NCI-H2196 (cell line): Measurements from ENCODE around the gene CORO1A.
"Not testable (repeated sequence)": the region's sequence is repeated elsewhere in the genome, so short reads cannot be mapped to it uniquely, and the experiment has no call there.

Experiments used
- DNase-seq: peaks from one replicate; lab custom pipeline; 2025; ENCODE audit not compliant: unreplicated experiment; lab: John Stamatoyannopoulos, UW

Gene CORO1A

DNA sequence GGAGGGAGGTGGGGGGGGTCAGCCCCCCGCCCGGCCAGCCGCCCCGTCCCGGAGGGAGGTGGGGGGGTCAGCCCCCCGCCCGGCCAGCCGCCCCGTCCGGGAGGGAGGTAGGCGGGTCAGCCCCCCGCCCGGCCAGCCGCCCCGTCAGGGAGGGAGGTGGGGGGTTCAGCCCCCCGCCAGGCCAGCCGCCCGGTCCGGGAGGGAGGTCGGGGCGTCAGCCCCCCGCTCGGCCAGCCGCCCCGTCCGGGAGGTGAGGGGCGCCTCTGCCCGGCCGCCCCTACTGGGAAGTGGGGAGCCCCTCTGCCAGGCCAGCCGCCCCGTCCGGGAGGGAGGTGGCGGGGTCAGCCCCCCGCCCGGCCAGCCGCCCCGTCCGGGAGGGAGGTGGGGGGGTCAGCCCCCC lies 14.0 kb upstream of the CORO1A start:
- DNase-seq: not testable (repeated sequence)

DNA sequence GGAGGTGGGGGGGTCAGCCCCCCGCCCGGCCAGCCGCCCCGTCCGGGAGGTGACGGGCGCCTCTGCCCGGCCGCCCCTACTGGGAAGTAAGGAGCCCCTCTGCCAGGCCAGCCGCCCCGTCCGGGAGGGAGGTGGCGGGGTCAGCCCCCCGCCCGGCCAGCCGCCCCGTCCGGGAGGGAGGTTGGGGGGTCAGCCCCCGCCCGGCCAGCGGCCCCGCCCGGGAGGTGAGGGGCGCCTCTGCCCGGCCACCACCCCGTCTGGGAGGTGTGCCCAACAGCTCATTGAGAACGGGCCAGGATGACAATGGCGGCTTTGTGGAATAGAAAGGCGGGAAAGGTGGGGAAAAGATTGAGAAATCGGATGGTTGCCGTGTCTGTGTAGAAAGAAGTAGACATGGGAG lies 13.3 kb upstream of the CORO1A start:
- not testable (repeated sequence) for DNase-seq

DNA sequence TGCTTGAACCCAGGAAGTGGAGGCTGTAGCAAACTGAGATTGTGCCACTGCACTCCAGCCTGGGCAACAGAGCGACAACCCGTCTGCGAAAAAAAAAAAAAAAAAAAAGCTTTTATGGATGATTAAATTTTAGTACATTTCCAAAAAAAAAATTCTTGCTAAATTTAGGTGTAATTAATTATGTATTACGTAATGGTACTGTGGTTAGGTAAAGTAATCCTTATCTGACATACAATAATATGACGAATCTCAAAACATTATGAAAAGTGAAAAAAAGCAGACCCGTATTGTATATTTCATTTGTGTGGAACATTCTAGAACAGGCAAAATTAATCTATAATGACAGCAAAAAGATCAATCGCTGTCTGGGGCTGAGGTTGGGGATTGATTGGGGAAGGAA lies 10.3 kb upstream of the CORO1A start:
- no peak for DNase-seq

DNA sequence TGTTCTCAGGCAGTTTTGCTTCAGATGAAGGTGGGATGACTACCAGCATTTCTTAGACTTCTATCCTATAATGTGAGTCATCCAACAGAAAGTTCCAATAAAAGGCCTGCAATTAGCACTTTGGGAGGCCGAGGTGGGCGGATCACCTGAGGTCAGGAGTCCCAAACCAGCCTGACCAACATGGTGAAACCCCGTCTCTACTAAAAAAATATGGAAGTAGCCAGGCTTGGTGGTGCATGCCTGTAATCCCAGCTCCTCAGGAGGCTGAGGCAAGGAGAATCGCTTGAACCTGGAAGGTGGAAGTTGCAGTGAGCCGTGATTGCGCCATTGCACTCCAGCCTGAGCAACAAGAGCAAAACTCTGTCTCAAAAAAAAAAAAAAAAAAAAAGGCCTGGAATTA lies 6.5 kb upstream of the CORO1A start:
- DNase-seq: not testable (repeated sequence)

DNA sequence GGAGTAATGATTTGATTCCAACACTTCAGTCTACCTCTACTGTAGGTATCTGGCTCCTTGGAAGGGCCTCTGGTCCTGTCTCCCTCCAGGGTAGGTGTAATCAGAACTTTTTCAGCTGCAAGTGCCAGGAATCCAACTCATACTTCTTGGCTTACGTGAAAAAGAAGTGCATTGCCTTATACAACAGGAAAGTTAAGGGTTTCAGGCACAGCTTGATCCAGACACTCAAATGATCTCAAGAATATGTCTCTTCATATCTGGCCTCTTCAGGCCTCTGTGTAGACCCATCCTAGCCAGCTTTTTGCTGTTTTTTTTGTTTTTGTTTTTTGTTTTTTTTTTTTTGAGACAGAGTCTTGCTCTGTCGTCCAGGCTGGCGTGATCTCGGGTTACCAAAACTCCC lies 4.2 kb upstream of the CORO1A start:
- no peak for DNase-seq

DNA sequence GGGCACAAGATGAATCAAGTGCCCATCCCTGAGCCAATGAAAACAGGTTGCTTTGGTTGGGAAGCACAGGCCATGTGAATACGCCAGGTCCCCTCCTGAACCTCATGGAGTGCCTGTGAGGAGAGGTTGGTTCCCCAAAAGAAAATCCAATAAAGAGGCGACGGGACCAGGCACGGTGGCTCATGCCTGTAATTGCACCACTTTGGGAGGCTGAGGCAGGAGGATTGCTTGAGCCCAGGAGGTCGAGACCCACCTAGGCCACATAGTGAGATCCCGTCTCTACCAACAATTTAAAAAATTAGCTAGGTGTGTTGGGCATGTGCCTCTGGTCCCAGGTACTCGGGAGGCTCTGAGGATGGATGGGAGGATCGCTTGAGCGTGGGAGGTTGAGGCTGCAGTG lies 3.5 kb upstream of the CORO1A start:
- DNase-seq: no peak

DNA sequence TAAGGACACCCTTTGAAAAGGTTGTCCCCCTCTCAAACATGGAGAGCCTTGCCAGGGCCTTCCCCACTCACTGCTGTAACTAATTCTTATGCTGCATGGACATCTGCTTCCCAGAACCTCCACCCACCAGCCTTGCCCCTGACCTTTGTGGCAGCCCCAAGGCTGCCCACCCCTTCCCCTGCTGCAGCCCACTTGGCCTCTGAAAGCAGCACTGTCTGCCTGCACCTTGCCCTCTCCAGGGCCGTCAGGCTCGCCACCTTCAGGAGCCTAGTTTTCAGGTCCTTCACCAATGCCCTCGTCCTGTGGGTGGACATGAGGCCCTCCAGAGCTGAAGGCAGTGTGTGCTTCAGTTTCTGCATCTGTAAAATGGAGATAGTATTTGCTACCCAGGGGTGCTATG lies 2.7 kb upstream of the CORO1A start:
- no peak for DNase-seq

DNA sequence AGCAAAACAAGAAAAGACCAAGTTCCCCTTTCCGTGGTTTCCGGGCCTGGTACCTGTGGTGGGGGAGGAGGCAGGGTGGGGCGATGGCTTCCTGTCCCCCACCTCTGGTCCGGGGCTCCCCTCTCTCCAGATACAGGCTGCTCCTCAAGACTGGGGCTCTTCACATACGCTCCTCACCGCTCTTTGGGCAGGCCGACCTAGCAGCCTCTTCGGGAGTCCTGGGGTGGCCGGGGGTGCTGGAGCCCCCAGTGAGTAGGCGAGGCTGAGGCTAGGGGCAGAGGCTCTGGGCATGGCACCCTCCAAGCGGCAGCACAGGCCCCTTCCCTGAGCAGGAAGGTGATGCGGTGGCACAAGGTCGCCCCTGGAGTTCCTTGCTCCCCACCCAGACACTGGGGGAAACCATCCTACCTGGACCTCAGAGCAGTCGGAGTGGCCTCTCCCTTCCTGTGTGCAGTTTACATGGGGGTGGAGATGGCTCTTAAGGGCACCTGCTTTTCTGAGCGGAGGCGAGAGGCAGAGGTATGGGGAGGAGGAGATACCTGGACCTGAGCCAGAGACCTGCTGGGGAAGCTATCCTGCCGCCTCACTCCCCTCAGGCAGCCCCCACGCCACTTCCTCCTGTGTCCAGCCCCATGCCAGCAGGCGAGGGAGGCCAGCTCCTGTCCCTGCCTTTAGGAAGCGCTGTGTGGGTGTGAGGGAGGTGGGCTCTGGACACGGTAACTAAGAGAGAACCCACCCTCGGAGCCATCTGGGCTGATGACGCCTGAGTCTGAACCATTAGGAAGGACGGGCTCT lies 891 bp downstream of the CORO1A start:
- DNase-seq: peak; percentile 63

DNA sequence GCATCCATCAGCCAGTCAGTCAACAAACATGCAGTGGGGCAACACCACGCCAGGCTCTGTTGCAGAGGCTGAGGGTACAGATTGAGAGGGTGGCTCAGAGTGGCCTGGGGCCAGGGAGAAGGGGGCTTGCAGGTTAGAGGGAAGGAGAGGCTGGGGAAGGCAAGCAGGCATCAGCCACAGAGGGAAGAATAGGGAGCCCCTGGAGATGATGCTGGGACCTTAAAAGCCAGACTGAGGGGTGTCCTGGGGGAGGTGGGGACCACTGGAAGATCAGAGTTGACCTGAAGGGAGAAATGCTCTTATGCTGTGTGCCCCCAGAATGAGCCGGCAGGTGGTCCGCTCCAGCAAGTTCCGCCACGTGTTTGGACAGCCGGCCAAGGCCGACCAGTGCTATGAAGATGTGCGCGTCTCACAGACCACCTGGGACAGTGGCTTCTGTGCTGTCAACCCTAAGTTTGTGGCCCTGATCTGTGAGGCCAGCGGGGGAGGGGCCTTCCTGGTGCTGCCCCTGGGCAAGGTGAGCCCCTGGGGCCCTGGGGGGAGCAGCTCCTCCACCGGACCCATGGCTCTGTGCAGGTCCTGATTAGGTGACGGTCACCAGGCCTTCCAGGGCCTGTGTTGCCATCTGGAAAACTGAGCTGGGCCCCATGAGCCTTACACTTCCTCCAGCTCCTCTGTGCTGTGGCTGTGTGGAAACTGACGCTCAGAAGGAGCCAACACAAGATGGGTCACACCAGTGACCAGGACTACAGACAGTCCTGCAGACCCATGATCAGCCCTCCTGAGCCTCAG lies 1.7 kb downstream of the CORO1A start:
- DNase-seq: no peak

DNA sequence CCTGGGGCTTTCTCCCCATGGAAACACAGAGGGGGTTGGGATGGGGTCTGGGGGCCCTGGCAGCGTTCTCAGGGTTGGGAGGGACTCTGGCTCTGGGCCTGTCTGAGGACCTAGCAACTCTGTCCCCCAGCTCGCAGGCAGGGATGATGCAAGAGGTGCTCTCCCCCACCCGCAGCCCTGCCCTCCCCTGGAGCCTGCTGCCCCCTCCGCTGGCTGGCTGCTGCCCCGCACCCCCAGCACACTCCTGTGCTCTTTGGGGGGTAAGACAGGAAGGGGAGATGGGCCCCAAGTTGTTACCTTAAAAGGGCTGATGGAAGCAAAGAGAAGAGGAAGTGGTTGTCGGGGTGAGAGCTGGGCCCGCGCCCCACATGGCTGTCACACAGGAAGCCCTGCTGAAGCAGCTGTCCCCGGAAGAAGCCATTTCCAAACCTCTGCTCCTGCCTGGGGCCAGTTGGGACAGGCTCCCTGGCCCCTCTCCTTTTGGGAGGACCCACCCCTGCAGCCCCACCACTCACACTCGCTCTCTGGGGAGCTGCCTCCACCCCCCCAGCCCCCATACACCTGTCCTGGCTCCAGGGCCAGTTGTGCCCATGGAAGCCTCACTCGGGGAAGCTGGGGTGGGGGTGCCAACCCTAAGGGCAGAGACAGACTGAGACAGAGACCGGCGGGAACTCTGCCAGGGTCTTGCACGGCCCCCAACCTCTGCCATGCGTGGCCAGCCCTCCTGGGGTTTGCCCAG lies 2.5 kb downstream of the CORO1A start:
- no peak for DNase-seq

DNA sequence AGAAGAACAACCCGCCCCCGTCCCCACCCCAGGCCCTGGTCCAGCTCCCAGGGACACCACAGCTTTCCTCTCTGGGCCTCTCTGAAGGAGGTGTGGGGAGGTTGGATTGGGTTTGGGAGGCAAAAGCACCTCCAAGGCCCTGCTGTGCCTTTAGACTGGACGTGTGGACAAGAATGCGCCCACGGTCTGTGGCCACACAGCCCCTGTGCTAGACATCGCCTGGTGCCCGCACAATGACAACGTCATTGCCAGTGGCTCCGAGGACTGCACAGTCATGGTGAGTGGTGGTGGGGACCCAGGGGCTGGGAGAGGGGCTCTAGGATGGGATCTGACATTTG lies 3.0 kb downstream of the CORO1A start:
- DNase-seq: no peak

DNA sequence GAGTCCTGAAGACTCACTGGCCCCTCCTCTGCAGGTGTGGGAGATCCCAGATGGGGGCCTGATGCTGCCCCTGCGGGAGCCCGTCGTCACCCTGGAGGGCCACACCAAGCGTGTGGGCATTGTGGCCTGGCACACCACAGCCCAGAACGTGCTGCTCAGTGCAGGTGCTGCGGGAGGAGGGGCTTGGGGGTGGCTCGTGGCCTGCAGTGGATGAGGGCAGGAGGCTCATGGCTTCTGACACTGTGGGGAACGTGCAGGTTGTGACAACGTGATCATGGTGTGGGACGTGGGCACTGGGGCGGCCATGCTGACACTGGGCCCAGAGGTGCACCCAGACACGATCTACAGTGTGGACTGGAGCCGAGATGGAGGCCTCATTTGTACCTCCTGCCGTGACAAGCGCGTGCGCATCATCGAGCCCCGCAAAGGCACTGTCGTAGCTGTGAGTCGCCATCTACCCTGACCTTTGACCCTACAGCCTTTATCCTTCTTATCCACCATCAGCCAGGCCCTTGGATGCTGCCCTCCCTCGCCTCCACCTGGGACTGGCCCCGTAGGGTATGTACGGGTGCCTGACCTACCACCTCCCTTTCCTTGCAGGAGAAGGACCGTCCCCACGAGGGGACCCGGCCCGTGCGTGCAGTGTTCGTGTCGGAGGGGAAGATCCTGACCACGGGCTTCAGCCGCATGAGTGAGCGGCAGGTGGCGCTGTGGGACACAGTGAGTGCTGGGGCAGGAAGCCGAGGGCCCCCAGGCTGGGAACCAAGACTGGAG lies 3.6 kb downstream of the CORO1A start:
- DNase-seq: peak; percentile 17

DNA sequence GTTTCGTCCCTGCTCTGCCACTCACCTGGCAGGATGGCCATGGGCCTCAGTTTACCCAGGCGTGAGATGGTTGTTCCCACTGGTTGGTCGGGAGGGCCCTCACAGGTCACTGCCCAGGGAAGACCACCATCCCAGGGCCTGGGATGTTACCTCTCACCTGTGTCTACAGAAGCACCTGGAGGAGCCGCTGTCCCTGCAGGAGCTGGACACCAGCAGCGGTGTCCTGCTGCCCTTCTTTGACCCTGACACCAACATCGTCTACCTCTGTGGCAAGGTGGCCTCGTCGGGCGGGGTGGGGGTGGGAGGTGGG lies 4.1 kb downstream of the CORO1A start:
- DNase-seq: no peak

DNA sequence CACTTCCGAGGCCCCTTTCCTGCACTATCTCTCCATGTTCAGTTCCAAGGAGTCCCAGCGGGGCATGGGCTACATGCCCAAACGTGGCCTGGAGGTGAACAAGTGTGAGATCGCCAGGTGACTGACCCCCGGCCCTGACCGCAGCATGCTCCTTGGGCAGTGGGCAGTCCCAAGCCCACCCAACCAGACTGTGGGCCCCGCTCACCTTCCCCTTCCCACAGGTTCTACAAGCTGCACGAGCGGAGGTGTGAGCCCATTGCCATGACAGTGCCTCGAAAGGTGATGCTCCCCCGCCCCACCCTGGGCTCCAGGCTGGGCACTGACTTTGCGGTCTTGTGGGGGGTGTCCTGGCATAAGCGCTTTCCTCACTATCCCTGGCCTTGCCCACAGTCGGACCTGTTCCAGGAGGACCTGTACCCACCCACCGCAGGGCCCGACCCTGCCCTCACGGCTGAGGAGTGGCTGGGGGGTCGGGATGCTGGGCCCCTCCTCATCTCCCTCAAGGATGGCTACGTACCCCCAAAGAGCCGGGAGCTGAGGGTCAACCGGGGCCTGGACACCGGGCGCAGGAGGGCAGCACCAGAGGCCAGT lies 4.7 kb downstream of the CORO1A start:
- no peak for DNase-seq

DNA sequence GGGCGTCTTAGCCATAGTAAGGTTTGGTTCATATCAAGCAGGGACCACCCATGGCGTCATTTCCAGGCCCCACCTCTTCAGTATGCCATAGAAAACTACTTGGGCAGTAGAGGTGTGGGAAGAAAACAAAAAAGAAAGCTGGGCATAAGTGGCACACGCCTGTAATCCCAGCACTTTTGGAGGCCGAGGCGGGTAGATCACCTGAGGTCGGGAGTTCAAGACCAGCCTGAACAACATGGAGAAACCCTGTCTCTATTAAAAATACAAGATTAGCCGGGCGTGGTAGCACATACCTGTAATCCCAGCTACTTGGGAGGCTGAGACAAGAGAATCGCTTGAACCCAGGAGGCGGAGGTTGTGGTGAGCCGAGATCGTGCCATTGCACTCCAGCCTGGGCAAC lies 7.8 kb downstream of the CORO1A start:
- DNase-seq: not testable (repeated sequence)

DNA sequence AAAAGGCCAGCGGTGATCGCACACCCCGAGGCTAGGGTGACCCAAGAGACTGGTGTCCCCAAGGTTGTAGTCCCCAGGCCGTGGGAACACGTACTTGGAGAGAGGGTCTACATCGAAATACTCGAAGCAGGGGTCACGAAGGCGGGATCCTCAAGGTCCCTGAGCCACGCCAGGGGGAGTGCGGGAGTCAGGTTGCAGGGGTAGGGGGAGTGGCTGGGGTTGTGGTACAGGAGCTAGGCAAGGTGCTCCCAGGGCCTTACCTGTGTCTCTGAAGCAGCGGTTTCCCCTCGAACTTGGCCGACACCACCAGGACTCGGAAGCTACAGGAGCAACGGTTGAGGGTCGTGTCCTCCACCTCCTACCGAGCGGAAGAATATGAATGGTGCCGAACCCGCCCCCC lies 9.7 kb downstream of the CORO1A start:
- not testable (repeated sequence) for DNase-seq

DNA sequence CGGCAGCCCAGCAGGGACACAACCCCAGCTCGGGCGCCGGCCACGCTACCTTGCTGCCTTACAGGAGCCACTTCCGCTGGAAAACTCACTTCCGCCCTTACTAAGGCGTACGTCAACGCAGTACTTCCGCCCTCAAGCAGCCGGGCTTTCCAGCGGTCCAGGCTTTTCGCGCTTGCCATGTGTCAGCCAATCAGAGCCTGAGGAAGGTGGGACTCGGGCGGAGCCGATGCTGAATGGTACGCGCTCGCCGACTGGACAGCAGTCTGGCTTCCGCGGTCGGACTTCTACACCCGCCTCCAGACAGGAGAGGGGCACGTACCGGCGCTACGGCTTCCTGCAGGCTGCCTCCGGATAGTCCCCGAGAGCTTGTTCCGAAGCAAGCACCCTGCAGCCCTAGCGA lies 10.2 kb downstream of the CORO1A start, which contains the start of the genes BOLA2B and SLX1A:
TSS of gene BOLA2B (minus strand) at position 52 of the 400 bp plus-strand sequence. CDS start 71 bp downstream, outside the sequence.
TSS of gene SLX1A (plus strand) at position 261 of the 400 bp plus-strand sequence. CDS start 210 bp downstream, outside the sequence.
- DNase-seq: not testable (repeated sequence)

DNA sequence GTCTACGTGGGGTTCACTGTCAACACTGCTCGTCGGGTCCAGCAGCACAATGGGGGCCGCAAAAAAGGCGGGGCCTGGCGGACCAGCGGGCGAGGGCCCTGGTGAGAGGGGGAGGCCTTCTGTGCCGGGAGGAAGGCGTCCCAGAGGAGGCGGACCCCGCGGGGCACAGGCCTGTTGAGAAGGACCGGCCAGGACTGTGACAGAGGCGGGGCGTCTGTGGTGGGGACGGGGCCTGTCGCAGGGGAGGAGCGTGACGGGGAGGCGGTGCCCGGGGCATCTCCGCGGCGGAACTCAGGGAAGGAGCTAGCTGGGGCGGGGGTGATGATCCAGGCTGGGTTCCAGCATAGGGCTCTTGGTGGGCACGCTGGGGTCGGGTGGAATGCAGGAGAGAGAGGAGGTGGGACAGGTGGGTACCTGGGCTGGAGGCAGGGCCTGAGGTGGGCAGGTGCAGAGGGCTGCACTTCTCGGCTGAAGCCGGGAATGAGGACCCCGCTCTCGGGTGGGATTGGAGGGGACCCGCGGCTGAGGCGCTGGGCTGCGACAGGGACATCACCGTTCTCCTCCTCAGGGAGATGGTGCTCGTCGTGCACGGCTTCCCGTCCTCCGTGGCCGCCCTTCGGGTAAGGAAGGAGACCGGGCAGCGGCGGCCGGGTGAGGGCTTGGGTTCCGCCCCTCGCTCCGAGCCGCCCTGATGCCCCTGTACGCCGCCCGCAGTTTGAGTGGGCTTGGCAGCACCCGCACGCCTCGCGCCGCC lies 10.9 kb downstream of the CORO1A start:
- DNase-seq: not testable (repeated sequence)

DNA sequence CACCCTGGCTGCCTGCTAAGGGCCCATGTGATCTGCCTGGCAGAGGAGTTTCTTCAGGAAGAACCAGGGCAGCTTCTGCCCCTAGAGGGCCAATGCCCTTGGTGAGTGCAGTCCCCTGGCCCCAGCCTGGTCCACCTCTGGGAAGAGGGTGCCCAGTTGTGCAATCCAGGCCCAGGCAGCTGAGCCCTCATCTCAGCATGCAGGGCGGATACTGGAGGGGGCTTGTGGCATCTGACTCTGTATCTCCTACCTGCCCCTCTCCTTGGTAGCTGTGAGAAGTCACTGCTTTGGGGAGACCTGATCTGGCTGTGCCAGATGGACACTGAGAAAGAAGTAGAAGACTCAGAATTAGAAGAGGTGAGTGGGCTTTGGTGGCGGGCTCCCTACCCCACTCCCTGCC lies 13.6 kb downstream of the CORO1A start:
- not testable (repeated sequence) for DNase-seq

DNA sequence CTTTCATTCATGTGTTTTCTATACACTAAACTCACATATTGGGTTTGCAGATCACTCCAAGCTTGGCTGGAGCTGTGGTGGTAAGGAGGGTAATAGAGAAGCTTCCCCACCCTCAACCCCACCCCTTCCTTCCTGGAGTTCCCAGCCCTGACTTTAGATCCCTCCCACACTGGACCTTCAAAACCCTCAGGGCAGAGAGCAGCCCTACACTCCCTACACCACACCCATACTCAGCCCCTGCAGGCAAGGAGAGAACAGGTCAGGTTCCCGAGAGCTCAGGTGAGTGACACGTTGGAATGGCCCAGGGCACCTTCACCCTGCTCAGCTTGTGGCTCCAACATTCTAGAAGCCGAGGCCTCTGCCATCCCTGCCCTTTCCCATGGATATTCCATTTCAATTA lies 15.6 kb downstream of the CORO1A start, which contains the start of gene SULT1A3:
TSS of gene SULT1A3 (plus strand) at position 207 of the 400 bp plus-strand sequence. CDS start 1,474 bp downstream, outside the sequence.
- DNase-seq: not testable (repeated sequence)
